ENCODE measurements around the gene L3MBTL4. TPM values are rescaled to one million over a fixed set of nuclear protein-coding genes. Genes with fewer than 3 reads are reported as not detected.

L3MBTL4 gene
- total RNA-seq, 1 experiment from 2014 or later: not detected

DNA sequence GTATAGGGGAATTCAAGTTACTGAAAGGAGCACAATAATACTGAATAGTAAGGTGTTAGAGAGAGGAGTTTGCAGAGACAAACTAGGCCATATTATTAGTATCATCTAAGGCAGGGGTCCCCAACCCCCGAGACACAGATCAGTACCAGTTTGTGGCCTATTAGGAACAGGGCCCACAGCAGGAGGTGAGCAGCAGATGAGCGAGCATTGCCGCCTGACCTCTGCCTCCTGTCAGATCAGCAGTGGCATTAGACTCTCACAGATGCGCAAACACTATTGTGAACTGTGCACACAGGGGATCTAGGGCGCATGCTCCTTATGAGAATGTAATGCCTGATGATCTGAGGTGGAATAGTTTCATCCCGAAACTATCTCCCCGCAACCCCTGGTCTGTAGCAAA, 477.6 kb downstream of the L3MBTL4 start:
- no peak for DNase-seq (ENCODE audit: low spot score)
- no TSS peak for BruUV-seq (replicated peaks)
- Histone ChIP-seq H3K4me1 (ENCODE audit: insufficient read depth, low read length, poor library complexity, severe bottlenecking) (no peaks in the 10 kb centered on the region), H3K36me3 (ENCODE audit: insufficient read depth, low read length, poor library complexity, severe bottlenecking) (no peaks in the 10 kb centered on the region), H3K4me3 (ENCODE audit: low read depth, low read length, poor library complexity, severe bottlenecking) (no peak overlapping the region), H3K9me3 (ENCODE audit: low read depth, low read length, poor library complexity, severe bottlenecking) (peaks cover 12% of the 10 kb centered on the region), H3K27ac (ENCODE audit: low read depth, low read length, poor library complexity, severe bottlenecking) (no peak overlapping the region), H3K27me3 (replicated peaks; ENCODE audit: insufficient read depth, low read depth, low read length, poor library complexity) (no peaks in the 10 kb centered on the region)
- ChIA-PET POLR2A (ENCODE audit: low non-redundant PET) (no interaction called here), CTCF (no interaction called here)
- no peak for TF ChIP-seq EZH2 (IDR thresholded peaks at IDR 0.05; ENCODE audit: borderline replicate concordance, low read depth, low read length, poor library complexity, severe bottlenecking)
- TF ChIP-seq, protein P1, sequence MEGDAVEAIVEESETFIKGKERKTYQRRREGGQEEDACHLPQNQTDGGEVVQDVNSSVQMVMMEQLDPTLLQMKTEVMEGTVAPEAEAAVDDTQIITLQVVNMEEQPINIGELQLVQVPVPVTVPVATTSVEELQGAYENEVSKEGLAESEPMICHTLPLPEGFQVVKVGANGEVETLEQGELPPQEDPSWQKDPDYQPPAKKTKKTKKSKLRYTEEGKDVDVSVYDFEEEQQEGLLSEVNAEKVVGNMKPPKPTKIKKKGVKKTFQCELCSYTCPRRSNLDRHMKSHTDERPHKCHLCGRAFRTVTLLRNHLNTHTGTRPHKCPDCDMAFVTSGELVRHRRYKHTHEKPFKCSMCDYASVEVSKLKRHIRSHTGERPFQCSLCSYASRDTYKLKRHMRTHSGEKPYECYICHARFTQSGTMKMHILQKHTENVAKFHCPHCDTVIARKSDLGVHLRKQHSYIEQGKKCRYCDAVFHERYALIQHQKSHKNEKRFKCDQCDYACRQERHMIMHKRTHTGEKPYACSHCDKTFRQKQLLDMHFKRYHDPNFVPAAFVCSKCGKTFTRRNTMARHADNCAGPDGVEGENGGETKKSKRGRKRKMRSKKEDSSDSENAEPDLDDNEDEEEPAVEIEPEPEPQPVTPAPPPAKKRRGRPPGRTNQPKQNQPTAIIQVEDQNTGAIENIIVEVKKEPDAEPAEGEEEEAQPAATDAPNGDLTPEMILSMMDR (conservative IDR thresholded peaks at IDR 0.05; ENCODE audit: low read depth, low read length): no peak
- intact Hi-C loops (cut with micrococcal nuclease; ENCODE audit: unreplicated experiment): no loop called here

DNA sequence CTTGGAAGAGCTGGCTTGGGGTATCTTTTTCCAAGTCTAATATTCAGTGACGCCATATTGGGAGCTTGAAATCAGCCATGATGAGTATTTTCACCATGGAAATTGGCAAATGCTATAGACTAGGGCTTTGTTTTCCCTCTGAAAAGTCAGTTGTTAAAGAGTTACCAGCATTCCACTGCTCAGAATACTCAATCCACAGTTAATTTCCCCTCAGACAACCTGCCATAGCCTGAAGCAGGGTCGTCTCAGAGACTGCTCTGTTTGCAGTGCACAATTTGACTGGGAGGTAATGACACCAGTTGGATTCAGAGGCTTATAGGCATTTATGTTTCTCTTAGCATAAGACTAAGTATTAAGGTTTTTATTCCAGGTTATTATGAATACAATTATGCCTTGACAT, 483.9 kb downstream of the L3MBTL4 start:
- H3K9me3 ChIP-seq (ENCODE audit: low read depth, low read length, poor library complexity, severe bottlenecking): peaks cover 23% of the 10 kb centered on the region
- no peaks in the 10 kb centered on the region for H3K4me1 ChIP-seq (ENCODE audit: insufficient read depth, low read length, poor library complexity, severe bottlenecking)
- no peak overlapping the region for H3K4me3 ChIP-seq (ENCODE audit: low read depth, low read length, poor library complexity, severe bottlenecking)
- DNase-seq (ENCODE audit: low spot score): no peak
- intact Hi-C loops (cut with micrococcal nuclease; ENCODE audit: unreplicated experiment): no loop called here
- no peaks in the 10 kb centered on the region for H3K36me3 ChIP-seq (ENCODE audit: insufficient read depth, low read length, poor library complexity, severe bottlenecking)
- TF ChIP-seq, protein P1 (conservative IDR thresholded peaks at IDR 0.05; ENCODE audit: low read depth, low read length): no peak
- no peak for TF ChIP-seq EZH2 (IDR thresholded peaks at IDR 0.05; ENCODE audit: borderline replicate concordance, low read depth, low read length, poor library complexity, severe bottlenecking)
- ChIA-PET POLR2A (ENCODE audit: low non-redundant PET) (no interaction called here), CTCF (no interaction called here)
- H3K27ac ChIP-seq (ENCODE audit: low read depth, low read length, poor library complexity, severe bottlenecking): no peak overlapping the region
- BruUV-seq (replicated peaks): no TSS peak
- no peaks in the 10 kb centered on the region for H3K27me3 ChIP-seq (replicated peaks; ENCODE audit: insufficient read depth, low read depth, low read length, poor library complexity)

DNA sequence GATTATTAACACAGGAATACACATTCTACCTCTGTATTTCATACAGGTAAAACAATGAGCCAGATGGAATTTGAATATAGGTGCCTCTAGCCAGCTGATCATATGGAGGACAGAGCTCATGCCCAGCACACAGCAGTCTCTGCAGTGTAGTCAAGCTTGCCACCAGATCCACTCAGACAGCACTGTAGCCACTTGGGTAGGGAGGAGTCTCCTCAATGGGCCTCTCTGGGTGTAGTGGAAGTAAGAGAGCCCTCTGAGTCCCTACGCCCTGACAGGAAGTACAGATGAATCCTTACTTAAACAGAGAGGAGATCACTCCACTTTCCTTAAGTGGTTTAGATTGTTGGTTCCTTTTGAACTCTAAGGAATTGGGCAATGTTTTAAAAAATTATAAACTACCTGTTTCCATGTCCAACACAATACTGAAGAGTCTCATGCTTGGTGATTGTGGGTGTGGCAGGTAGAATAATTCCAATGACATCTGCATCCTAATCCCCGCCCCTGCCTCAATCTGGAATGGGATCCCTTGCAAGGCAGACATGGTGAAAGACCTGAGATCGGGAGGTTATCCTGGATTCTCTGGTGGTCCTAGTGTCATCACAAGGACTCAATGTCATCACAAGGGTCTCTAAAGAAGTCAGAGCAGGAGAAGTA, 496.4 kb downstream of the L3MBTL4 start:
- intact Hi-C loops (cut with micrococcal nuclease; ENCODE audit: unreplicated experiment): no loop called here
- ChIA-PET POLR2A (ENCODE audit: low non-redundant PET) (no interaction called here), CTCF (no interaction called here)
- DNase-seq (ENCODE audit: low spot score): no peak
- TF ChIP-seq EZH2 (IDR thresholded peaks at IDR 0.05; ENCODE audit: borderline replicate concordance, low read depth, low read length, poor library complexity, severe bottlenecking): no peak
- TF ChIP-seq, protein P1 (conservative IDR thresholded peaks at IDR 0.05; ENCODE audit: low read depth, low read length): no peak
- BruUV-seq (replicated peaks): no TSS peak
- H3K4me3 ChIP-seq (ENCODE audit: low read depth, low read length, poor library complexity, severe bottlenecking): no peak overlapping the region
- no peak overlapping the region for H3K27ac ChIP-seq (ENCODE audit: low read depth, low read length, poor library complexity, severe bottlenecking)
- no peaks in the 10 kb centered on the region for H3K27me3 ChIP-seq (replicated peaks; ENCODE audit: insufficient read depth, low read depth, low read length, poor library complexity)
- H3K36me3 ChIP-seq (ENCODE audit: insufficient read depth, low read length, poor library complexity, severe bottlenecking): no peaks in the 10 kb centered on the region
- no peaks in the 10 kb centered on the region for H3K4me1 ChIP-seq (ENCODE audit: insufficient read depth, low read length, poor library complexity, severe bottlenecking)
- no peaks in the 10 kb centered on the region for H3K9me3 ChIP-seq (ENCODE audit: low read depth, low read length, poor library complexity, severe bottlenecking)
